ENCODE data around the gene APOBR. TPM values are rescaled to one million over a fixed set of nuclear protein-coding genes. Genes with fewer than 3 reads are reported as not detected.
A peak's percentile ranks its signal among the peaks of the same experiment; 100 is the strongest.

The APOBR gene
- total and polyA plus RNA-seq, 10 of the 15 experiments (the other 5 are each of a cell fraction or from before 2014, with no cell fraction given): 0.04 to 2.5 (median 0.54) TPM; not detected in 1

DNA sequence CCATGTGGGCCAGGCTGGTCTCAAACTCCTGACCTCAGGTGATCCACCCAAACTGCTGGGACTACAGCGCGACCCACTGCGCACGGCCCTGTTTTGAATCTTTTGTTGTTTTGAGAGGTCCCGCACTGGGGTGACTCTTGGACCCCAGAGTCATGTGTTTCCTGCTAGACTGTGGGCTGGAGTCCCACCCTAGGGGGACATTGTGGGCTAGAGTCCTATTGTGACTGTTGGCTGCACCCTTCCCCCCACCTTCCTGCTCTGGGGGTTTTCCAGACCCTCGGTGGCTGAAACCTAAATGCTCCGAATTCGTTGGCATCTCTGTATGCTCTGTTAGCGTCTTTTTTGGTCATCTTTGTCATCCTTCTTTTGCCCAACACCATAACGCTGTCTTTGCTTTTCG lies 28.3 kb downstream of the APOBR start (continued):
- TF ChIP-seq BRCA1 (IDR thresholded peaks at IDR 0.05; ENCODE audit: low read depth, low read length): no peak
- TF ChIP-seq, protein P1, sequence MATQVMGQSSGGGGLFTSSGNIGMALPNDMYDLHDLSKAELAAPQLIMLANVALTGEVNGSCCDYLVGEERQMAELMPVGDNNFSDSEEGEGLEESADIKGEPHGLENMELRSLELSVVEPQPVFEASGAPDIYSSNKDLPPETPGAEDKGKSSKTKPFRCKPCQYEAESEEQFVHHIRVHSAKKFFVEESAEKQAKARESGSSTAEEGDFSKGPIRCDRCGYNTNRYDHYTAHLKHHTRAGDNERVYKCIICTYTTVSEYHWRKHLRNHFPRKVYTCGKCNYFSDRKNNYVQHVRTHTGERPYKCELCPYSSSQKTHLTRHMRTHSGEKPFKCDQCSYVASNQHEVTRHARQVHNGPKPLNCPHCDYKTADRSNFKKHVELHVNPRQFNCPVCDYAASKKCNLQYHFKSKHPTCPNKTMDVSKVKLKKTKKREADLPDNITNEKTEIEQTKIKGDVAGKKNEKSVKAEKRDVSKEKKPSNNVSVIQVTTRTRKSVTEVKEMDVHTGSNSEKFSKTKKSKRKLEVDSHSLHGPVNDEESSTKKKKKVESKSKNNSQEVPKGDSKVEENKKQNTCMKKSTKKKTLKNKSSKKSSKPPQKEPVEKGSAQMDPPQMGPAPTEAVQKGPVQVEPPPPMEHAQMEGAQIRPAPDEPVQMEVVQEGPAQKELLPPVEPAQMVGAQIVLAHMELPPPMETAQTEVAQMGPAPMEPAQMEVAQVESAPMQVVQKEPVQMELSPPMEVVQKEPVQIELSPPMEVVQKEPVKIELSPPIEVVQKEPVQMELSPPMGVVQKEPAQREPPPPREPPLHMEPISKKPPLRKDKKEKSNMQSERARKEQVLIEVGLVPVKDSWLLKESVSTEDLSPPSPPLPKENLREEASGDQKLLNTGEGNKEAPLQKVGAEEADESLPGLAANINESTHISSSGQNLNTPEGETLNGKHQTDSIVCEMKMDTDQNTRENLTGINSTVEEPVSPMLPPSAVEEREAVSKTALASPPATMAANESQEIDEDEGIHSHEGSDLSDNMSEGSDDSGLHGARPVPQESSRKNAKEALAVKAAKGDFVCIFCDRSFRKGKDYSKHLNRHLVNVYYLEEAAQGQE (IDR thresholded peaks at IDR 0.05; ENCODE audit: low read depth, low read length): no peak
- TF ChIP-seq TCF3 (IDR thresholded peaks at IDR 0.05; ENCODE audit: borderline replicate concordance, insufficient read depth, low read depth, low read length): no peak
- TF ChIP-seq ASH2L (IDR thresholded peaks at IDR 0.05; ENCODE audit: borderline replicate concordance, low read depth): no peak
- TF ChIP-seq, protein P2, sequence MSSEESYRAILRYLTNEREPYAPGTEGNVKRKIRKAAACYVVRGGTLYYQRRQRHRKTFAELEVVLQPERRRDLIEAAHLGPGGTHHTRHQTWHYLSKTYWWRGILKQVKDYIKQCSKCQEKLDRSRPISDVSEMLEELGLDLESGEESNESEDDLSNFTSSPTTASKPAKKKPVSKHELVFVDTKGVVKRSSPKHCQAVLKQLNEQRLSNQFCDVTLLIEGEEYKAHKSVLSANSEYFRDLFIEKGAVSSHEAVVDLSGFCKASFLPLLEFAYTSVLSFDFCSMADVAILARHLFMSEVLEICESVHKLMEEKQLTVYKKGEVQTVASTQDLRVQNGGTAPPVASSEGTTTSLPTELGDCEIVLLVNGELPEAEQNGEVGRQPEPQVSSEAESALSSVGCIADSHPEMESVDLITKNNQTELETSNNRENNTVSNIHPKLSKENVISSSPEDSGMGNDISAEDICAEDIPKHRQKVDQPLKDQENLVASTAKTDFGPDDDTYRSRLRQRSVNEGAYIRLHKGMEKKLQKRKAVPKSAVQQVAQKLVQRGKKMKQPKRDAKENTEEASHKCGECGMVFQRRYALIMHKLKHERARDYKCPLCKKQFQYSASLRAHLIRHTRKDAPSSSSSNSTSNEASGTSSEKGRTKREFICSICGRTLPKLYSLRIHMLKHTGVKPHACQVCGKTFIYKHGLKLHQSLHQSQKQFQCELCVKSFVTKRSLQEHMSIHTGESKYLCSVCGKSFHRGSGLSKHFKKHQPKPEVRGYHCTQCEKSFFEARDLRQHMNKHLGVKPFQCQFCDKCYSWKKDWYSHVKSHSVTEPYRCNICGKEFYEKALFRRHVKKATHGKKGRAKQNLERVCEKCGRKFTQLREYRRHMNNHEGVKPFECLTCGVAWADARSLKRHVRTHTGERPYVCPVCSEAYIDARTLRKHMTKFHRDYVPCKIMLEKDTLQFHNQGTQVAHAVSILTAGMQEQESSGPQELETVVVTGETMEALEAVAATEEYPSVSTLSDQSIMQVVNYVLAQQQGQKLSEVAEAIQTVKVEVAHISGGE (CRISPR knock-in tag; IDR thresholded peaks at IDR 0.05): no peak
- TF ChIP-seq RELA (IDR thresholded peaks at IDR 0.05; ENCODE audit: borderline replicate concordance, partially characterized antibody): peak; percentile 80
- TF ChIP-seq, protein P3, sequence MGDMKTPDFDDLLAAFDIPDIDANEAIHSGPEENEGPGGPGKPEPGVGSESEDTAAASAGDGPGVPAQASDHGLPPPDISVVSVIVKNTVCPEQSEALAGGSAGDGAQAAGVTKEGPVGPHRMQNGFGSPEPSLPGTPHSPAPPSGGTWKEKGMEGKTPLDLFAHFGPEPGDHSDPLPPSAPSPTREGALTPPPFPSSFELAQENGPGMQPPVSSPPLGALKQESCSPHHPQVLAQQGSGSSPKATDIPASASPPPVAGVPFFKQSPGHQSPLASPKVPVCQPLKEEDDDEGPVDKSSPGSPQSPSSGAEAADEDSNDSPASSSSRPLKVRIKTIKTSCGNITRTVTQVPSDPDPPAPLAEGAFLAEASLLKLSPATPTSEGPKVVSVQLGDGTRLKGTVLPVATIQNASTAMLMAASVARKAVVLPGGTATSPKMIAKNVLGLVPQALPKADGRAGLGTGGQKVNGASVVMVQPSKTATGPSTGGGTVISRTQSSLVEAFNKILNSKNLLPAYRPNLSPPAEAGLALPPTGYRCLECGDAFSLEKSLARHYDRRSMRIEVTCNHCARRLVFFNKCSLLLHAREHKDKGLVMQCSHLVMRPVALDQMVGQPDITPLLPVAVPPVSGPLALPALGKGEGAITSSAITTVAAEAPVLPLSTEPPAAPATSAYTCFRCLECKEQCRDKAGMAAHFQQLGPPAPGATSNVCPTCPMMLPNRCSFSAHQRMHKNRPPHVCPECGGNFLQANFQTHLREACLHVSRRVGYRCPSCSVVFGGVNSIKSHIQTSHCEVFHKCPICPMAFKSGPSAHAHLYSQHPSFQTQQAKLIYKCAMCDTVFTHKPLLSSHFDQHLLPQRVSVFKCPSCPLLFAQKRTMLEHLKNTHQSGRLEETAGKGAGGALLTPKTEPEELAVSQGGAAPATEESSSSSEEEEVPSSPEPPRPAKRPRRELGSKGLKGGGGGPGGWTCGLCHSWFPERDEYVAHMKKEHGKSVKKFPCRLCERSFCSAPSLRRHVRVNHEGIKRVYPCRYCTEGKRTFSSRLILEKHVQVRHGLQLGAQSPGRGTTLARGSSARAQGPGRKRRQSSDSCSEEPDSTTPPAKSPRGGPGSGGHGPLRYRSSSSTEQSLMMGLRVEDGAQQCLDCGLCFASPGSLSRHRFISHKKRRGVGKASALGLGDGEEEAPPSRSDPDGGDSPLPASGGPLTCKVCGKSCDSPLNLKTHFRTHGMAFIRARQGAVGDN (IDR thresholded peaks at IDR 0.05): no peak
- peak; percentile 52 to 59; a peak in 2 of 4 replicates for TF ChIP-seq EP300 (IDR thresholded peaks at IDR 0.05; ENCODE audit: borderline replicate concordance in 1 of 2, control insufficient read depth in 1 of 2, low read depth in 2 of 2, low read length in 2 of 2)
- peak in 1 of 2 experiments; percentile 36; a peak in 1 of 4 replicates for TF ChIP-seq IKZF2 (IDR thresholded peaks at IDR 0.05)
- TF ChIP-seq KLF5 (IDR thresholded peaks at IDR 0.05; ENCODE audit: partially characterized antibody): peak; percentile 33
- TF ChIP-seq, protein P4, sequence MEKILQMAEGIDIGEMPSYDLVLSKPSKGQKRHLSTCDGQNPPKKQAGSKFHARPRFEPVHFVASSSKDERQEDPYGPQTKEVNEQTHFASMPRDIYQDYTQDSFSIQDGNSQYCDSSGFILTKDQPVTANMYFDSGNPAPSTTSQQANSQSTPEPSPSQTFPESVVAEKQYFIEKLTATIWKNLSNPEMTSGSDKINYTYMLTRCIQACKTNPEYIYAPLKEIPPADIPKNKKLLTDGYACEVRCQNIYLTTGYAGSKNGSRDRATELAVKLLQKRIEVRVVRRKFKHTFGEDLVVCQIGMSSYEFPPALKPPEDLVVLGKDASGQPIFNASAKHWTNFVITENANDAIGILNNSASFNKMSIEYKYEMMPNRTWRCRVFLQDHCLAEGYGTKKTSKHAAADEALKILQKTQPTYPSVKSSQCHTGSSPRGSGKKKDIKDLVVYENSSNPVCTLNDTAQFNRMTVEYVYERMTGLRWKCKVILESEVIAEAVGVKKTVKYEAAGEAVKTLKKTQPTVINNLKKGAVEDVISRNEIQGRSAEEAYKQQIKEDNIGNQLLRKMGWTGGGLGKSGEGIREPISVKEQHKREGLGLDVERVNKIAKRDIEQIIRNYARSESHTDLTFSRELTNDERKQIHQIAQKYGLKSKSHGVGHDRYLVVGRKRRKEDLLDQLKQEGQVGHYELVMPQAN (conservative IDR thresholded peaks at IDR 0.05): no peak
- TF ChIP-seq RFX5 (IDR thresholded peaks at IDR 0.05; ENCODE audit: low read depth, low read length): no peak
- TF ChIP-seq, protein P5, sequence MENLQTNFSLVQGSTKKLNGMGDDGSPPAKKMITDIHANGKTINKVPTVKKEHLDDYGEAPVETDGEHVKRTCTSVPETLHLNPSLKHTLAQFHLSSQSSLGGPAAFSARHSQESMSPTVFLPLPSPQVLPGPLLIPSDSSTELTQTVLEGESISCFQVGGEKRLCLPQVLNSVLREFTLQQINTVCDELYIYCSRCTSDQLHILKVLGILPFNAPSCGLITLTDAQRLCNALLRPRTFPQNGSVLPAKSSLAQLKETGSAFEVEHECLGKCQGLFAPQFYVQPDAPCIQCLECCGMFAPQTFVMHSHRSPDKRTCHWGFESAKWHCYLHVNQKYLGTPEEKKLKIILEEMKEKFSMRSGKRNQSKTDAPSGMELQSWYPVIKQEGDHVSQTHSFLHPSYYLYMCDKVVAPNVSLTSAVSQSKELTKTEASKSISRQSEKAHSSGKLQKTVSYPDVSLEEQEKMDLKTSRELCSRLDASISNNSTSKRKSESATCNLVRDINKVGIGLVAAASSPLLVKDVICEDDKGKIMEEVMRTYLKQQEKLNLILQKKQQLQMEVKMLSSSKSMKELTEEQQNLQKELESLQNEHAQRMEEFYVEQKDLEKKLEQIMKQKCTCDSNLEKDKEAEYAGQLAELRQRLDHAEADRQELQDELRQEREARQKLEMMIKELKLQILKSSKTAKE (IDR thresholded peaks at IDR 0.05; ENCODE audit: low read depth, poor library complexity, severe bottlenecking): peak; percentile 83
- peak; percentile 50 for TF ChIP-seq RUNX3 (IDR thresholded peaks at IDR 0.05; ENCODE audit: low read length)

All from GM12878 (cell line).